ENCODE measurements around the gene COPG1. TPM values are rescaled to one million over a fixed set of nuclear protein-coding genes. Genes with fewer than 3 reads are reported as not detected.
A peak's percentile ranks its signal among the peaks of the same experiment; 100 is the strongest.

The COPG1 gene
- total and polyA plus RNA-seq, 2 of the 13 experiments (the other 11 are each of a cell fraction or from before 2014, with no cell fraction given) = 98.6 to 166 TPM

GRCh38 chr3:129249284-129250065 lies at the start of gene COPG1 (continued):
- TF ChIP-seq ZNF562 (CRISPR knock-in tag; IDR thresholded peaks at IDR 0.05; ENCODE audit: borderline replicate concordance) (no peak), PAXIP1 (CRISPR knock-in tag; conservative IDR thresholded peaks at IDR 0.05) (peak; percentile 37; the same call in 1 of the 2 replicates), ZNF646 (CRISPR knock-in tag; IDR thresholded peaks at IDR 0.05) (no peak), ZNF747 (CRISPR knock-in tag; IDR thresholded peaks at IDR 0.05; ENCODE audit: borderline replicate concordance) (peak; percentile 45; the same call in 1 of the 2 replicates), NR1H2 (CRISPR knock-in tag; IDR thresholded peaks at IDR 0.05; ENCODE audit: borderline replicate concordance, low read depth) (no peak), MXI1 (IDR thresholded peaks at IDR 0.05; ENCODE audit: borderline replicate concordance, low read depth, low read length) (0 out of 3 replicates have a peak, but pooled peaks have one; percentile 52), ATF4 (CRISPR knock-in tag; IDR thresholded peaks at IDR 0.05) (no peak), HDAC1 (CRISPR knock-in tag; IDR thresholded peaks at IDR 0.05) (peak; percentile 69; the same call in 1 of the 2 replicates), ZNF33A (CRISPR knock-in tag; IDR thresholded peaks at IDR 0.05; ENCODE audit: borderline replicate concordance) (no peak), THAP11 (CRISPR knock-in tag; IDR thresholded peaks at IDR 0.05) (peak; percentile 83), MIER3 (CRISPR knock-in tag; IDR thresholded peaks at IDR 0.05; ENCODE audit: borderline replicate concordance) (no peak), REST (IDR thresholded peaks at IDR 0.05; ENCODE audit: borderline replicate concordance in 1 of 2, low read depth in 1 of 2, low read length in 2 of 2) (peak in 1 of 2 experiments; percentile 31; a peak in 1 of 4 replicates)
